ENCODE measurements around the gene PHLPP1. TPM values are rescaled to one million over a fixed set of nuclear protein-coding genes. Genes with fewer than 3 reads are reported as not detected.
"Not testable (repeated sequence)": the region's sequence is repeated elsewhere in the genome, so short reads cannot be mapped to it uniquely, and the experiment has no call there.

The PHLPP1 gene
- total RNA-seq, 2 donors from 2014 or later = 22.1 to 24.2 TPM

GRCh38 chr18:62697636-62698035, 17.7 kb upstream of the PHLPP1 start:
- Histone ChIP-seq H3K27ac (no peak overlapping the region), H3K27me3 (no peaks in the 10 kb centered on the region), H3K9me3 (no peaks in the 10 kb centered on the region), H3K4me1 (no peaks in the 10 kb centered on the region), H3K36me3 (no peaks in the 10 kb centered on the region), H3K9ac (ENCODE audit: low read depth in 2 of 2, low read length in 2 of 2) (no peak overlapping the region), H3K4me3 (no peak overlapping the region)
- intact Hi-C loops (cut with DNase I) = no loop called here
- DNase-seq = no peak
- TF ChIP-seq CTCF (IDR thresholded peaks at IDR 0.05) = no peak

GRCh38 chr18:62702259-62702658, 13.1 kb upstream of the PHLPP1 start:
- no peak overlapping the region for H3K9ac ChIP-seq (ENCODE audit: low read depth in 2 of 2, low read length in 2 of 2)
- H3K4me1 ChIP-seq = no peaks in the 10 kb centered on the region
- TF ChIP-seq CTCF (IDR thresholded peaks at IDR 0.05) = no peak
- no peaks in the 10 kb centered on the region for H3K27me3 ChIP-seq
- H3K4me3 ChIP-seq = no peak overlapping the region
- no peak overlapping the region for H3K27ac ChIP-seq
- no peaks in the 10 kb centered on the region for H3K9me3 ChIP-seq
- no peak for DNase-seq
- intact Hi-C loops (cut with DNase I) = no loop called here
- no peaks in the 10 kb centered on the region for H3K36me3 ChIP-seq

- DNase-seq; H3K4me3 ChIP-seq; H3K9ac ChIP-seq (ENCODE audit: low read depth in 2 of 2, low read length in 2 of 2); H3K36me3 ChIP-seq; H3K27me3 ChIP-seq; H3K27ac ChIP-seq; intact Hi-C loops (cut with DNase I); H3K9me3 ChIP-seq; H3K4me1 ChIP-seq: not testable (repeated sequence)
Observed at GRCh38 chr18:62706879-62707278, 8.5 kb upstream of the PHLPP1 start.

GRCh38 chr18:62709908-62710307, 5.4 kb upstream of the PHLPP1 start:
- DNase-seq; H3K9me3 ChIP-seq; H3K4me1 ChIP-seq; H3K4me3 ChIP-seq; H3K27me3 ChIP-seq; H3K36me3 ChIP-seq; H3K9ac ChIP-seq (ENCODE audit: low read depth in 2 of 2, low read length in 2 of 2); H3K27ac ChIP-seq: not testable (repeated sequence)
- intact Hi-C loops (cut with DNase I) = loop anchor here (5.0 kb wide), 2 partner anchors 247 to 272 kb away; no protein-coding TSS in a partner anchor

- H3K27me3 ChIP-seq = no peaks in the 10 kb centered on the region
- no peaks in the 10 kb centered on the region for H3K9me3 ChIP-seq
- no peak overlapping the region for H3K27ac ChIP-seq
- no peak for DNase-seq
- H3K36me3 ChIP-seq = no peaks in the 10 kb centered on the region
- no peak overlapping the region for H3K9ac ChIP-seq (ENCODE audit: low read depth in 2 of 2, low read length in 2 of 2)
- no peak for TF ChIP-seq CTCF (IDR thresholded peaks at IDR 0.05)
- no peaks in the 10 kb centered on the region for H3K4me1 ChIP-seq
- intact Hi-C loops (cut with DNase I) = loop anchor here (5.0 kb wide), 2 partner anchors 247 to 272 kb away; no protein-coding TSS in a partner anchor
- no peak overlapping the region for H3K4me3 ChIP-seq
Observed at GRCh38 chr18:62710417-62710816, 4.9 kb upstream of the PHLPP1 start.

GRCh38 chr18:62711781-62712180, 3.6 kb upstream of the PHLPP1 start:
- no peak for DNase-seq
- no peak overlapping the region for H3K9ac ChIP-seq (ENCODE audit: low read depth in 2 of 2, low read length in 2 of 2)
- H3K27ac ChIP-seq = no peak overlapping the region
- no peaks in the 10 kb centered on the region for H3K36me3 ChIP-seq
- TF ChIP-seq CTCF (IDR thresholded peaks at IDR 0.05) = no peak
- no peaks in the 10 kb centered on the region for H3K27me3 ChIP-seq
- no peaks in the 10 kb centered on the region for H3K4me1 ChIP-seq
- no peak overlapping the region for H3K4me3 ChIP-seq
- intact Hi-C loops (cut with DNase I) = loop anchor here (5.0 kb wide), 2 partner anchors 246 to 271 kb away; no protein-coding TSS in a partner anchor
- no peaks in the 10 kb centered on the region for H3K9me3 ChIP-seq
